Gastroesophageal sphincter (tissue), 4 donors: ENCODE results near the gene MEF2C. TPM values are rescaled to one million over a fixed set of nuclear protein-coding genes. Genes with fewer than 3 reads are reported as not detected.

Experiments
- ATAC-seq: fragments of 150-250 bp; one replicate; pipeline ENCODE4 v1.9.1; 2016; ENCODE audit warnings: mild to moderate bottlenecking, moderate library complexity
- H3K27ac ChIP-seq, 4 donors: fragments of 200-600 bp; sonication (generic) in 3 of 4; 1 replicate in 3 of 4; 2 replicates in 1 of 4; pipeline ENCODE4 v1.5.1; 2016 to 2019
- H3K27me3 ChIP-seq: fragments of 200-600 bp; sonication (generic); one replicate; pipeline ENCODE4 v1.5.1; 2019
- H3K36me3 ChIP-seq, 2 donors: fragments of 200-600 bp; sonication (generic); one replicate each; pipeline ENCODE4 v1.5.1; 2019; ENCODE audit warnings: control low read depth in 1 of 2
- H3K4me1 ChIP-seq, 3 donors: fragments of 200-600 bp; sonication (generic); 1 replicate in 2 of 3; 2 replicates in 1 of 3; pipeline ENCODE4 v1.5.1; 2016 to 2019; ENCODE audit warnings: control low read depth in 2 of 3
- H3K4me3 ChIP-seq, 2 donors: fragments of 200-600 bp; sonication (generic); one replicate each; pipeline ENCODE4 v1.5.1; 2019; ENCODE audit warnings: mild to moderate bottlenecking in 1 of 2, moderate library complexity in 1 of 2
- H3K9me3 ChIP-seq, 3 donors: fragments of 200-600 bp; sonication (generic); one replicate each; pipeline ENCODE4 v1.5.1; 2017 to 2019; ENCODE audit warnings: control low read depth in 2 of 3
- EP300 ChIP-seq: sonication (generic); formaldehyde crosslinking; IDR thresholded peaks from one replicate; pipeline ENCODE4 v1.6.1; 2017; ENCODE audit warnings: antibody characterized with exemption, mild to moderate bottlenecking
- POLR2A ChIP-seq, 2 donors: fragments of 450-650 bp; IDR thresholded peaks; one replicate each; pipeline ENCODE4 v1.6.1; 2017; ENCODE audit warnings: antibody characterized with exemption in 2 of 2, mild to moderate bottlenecking in 2 of 2, moderate library complexity in 1 of 2
- POLR2AphosphoS5 ChIP-seq: sonication (generic); formaldehyde crosslinking; IDR thresholded peaks from one replicate; pipeline ENCODE4 v1.6.1; 2017; ENCODE audit warnings: antibody characterized with exemption
- WGBS, 2 donors: methylation state at CpG; one replicate each; pipeline ENCODE4 v1.1.5; 2018; ENCODE audit warnings: low coverage in 1 of 2; 5-methylcytosine and 5-hydroxymethylcytosine counted together
- total RNA-seq, 4 donors: library from RNA; depleted of rRNA; stranded (reverse); fragments of >200 nt; gene quantifications; one replicate each; pipeline ENCODE4 v1.1.0, GENCODE V29; 2016
- TF ChIP-seq, protein P1 (sequence below), 4 experiments: fragments of 200-600 bp in 2 of 4; fragments of 450-650 bp in 2 of 4; sonication (generic) in 1 of 4; IDR thresholded peaks; one replicate each; pipeline ENCODE4 v1.5.1; 2017 to 2019; ENCODE audit warnings: antibody characterized with exemption in 4 of 4, mild to moderate bottlenecking in 2 of 4, moderate library complexity in 2 of 4

MEF2C gene
- total RNA-seq, 4 donors from 2014 or later: 23.1 to 66.9 (median 29.5) TPM

DNA sequence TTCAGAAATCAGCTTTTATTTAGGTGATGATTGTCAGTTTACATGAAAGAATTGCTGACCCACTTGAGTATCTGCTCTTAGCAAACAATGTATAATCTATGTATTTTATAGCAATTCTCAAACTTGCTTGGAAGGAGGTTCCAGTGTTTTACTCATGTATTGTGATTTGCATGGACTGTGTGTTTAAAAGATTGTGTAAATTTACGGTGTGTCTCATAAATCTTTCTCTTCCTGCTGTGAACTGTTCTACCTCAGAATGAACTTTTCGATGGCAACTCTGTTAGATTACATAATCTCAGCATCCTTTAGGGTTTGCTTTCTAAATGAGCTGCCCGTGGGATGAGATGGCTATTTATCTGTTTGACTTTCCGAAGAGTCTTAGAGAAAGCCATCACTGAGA lies 122.5 kb downstream of the MEF2C start:
- WGBS, 2 donors: 49 to 54% methylated on average over 4 of the region's 4 CpGs
- Histone ChIP-seq H3K27me3 (no peaks in the 10 kb centered on the region), H3K36me3 (peaks cover 0 to 24% of the 10 kb centered on the region in 2 donors), H3K4me3 (no peak overlapping the region), H3K9me3 (no peaks in the 10 kb centered on the region), H3K4me1 (no peaks in the 10 kb centered on the region), H3K27ac (no peak overlapping the region)
- ATAC-seq: no peak
- TF ChIP-seq EP300 (no peak), POLR2A (IDR thresholded peaks at IDR 0.05) (no peak), POLR2AphosphoS5 (no peak)
- TF ChIP-seq, protein P1, sequence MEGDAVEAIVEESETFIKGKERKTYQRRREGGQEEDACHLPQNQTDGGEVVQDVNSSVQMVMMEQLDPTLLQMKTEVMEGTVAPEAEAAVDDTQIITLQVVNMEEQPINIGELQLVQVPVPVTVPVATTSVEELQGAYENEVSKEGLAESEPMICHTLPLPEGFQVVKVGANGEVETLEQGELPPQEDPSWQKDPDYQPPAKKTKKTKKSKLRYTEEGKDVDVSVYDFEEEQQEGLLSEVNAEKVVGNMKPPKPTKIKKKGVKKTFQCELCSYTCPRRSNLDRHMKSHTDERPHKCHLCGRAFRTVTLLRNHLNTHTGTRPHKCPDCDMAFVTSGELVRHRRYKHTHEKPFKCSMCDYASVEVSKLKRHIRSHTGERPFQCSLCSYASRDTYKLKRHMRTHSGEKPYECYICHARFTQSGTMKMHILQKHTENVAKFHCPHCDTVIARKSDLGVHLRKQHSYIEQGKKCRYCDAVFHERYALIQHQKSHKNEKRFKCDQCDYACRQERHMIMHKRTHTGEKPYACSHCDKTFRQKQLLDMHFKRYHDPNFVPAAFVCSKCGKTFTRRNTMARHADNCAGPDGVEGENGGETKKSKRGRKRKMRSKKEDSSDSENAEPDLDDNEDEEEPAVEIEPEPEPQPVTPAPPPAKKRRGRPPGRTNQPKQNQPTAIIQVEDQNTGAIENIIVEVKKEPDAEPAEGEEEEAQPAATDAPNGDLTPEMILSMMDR (IDR thresholded peaks at IDR 0.05): no peak

DNA sequence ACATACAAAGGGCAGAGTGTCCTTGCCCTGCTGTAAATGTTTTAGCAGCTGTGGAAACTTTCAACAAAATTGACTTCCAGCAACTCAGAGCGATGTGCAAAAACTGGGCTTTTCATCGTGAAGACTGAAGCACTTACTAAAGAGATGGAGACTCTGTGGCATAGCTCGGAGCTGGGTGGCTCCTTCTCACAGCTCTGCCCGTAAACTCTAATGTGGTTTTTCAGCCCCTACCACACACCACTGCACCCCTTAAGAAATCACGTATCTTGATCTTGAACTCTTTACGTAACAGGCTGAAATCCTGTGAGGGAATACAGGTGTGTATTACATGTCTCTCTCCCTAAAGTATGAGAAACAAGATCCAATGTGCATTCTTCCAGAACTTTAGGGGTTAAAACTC lies 124.4 kb downstream of the MEF2C start:
- WGBS, 2 donors: 86 to 93% methylated on average over 6 of the region's 6 CpGs
- H3K9me3 ChIP-seq: no peaks in the 10 kb centered on the region
- ATAC-seq: no peak
- H3K27me3 ChIP-seq: no peaks in the 10 kb centered on the region
- H3K4me1 ChIP-seq: no peaks in the 10 kb centered on the region
- H3K36me3 ChIP-seq: peaks cover 0 to 24% of the 10 kb centered on the region in 2 donors
- no peak overlapping the region for H3K27ac ChIP-seq
- no peak overlapping the region for H3K4me3 ChIP-seq
- TF ChIP-seq, protein P1 (IDR thresholded peaks at IDR 0.05): no peak
- TF ChIP-seq EP300: no peak
- no peak for TF ChIP-seq POLR2AphosphoS5
- TF ChIP-seq POLR2A (IDR thresholded peaks at IDR 0.05): no peak

DNA sequence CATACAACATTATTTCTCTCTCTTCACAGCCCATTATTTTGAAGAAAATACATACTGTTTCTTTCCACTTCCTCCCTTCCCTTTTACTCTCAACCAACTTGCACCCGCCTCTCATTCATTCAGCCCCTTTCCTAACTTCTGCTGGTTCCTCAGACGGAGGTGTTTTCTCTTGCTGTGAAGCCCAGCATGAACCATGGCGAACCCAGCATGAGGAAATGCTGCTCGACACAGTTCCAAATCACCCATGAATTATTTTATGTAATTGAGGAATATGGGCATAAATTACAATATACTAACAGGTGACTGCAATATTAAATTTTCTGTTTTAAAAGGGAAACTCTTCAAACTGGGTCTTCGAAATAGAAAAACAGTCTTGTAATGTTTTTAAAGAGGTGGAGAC lies 124.8 kb downstream of the MEF2C start:
- no peaks in the 10 kb centered on the region for H3K4me1 ChIP-seq
- ATAC-seq: no peak
- WGBS, 2 donors: 86 to 100% methylated on average over 3 to 5 of the region's 5 CpGs
- H3K36me3 ChIP-seq: peaks cover 0 to 24% of the 10 kb centered on the region in 2 donors
- no peaks in the 10 kb centered on the region for H3K27me3 ChIP-seq
- H3K4me3 ChIP-seq: no peak overlapping the region
- no peaks in the 10 kb centered on the region for H3K9me3 ChIP-seq
- TF ChIP-seq POLR2A (IDR thresholded peaks at IDR 0.05) (no peak), POLR2AphosphoS5 (no peak), EP300 (no peak)
- TF ChIP-seq, protein P1 (IDR thresholded peaks at IDR 0.05): no peak
- H3K27ac ChIP-seq: no peak overlapping the region

DNA sequence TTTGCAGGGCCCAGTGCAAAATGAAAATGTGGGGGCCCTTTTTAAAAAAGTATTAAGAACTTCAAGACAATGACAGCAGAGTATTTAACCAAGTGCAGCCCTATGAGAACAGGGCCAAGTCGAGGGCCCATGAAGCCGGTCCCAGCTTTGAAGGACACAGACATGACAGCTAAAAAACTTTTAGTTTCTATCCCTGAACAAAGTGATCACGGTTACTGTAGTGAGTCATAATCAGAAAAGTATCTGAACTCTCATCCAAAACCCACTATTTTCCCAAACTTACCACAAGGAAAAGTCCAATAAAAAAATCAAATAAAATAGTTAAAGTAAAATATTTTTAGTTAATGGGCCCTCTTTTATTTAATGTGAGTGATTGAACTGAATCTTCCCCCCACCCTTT lies 126.0 kb downstream of the MEF2C start:
- WGBS, 2 donors: 83 to 86% methylated on average over 3 of the region's 3 CpGs
- no peak overlapping the region for H3K4me3 ChIP-seq
- H3K9me3 ChIP-seq: no peaks in the 10 kb centered on the region
- ATAC-seq: no peak
- TF ChIP-seq POLR2A (IDR thresholded peaks at IDR 0.05) (no peak), POLR2AphosphoS5 (no peak), EP300 (no peak)
- TF ChIP-seq, protein P1 (IDR thresholded peaks at IDR 0.05): no peak
- no peaks in the 10 kb centered on the region for H3K4me1 ChIP-seq
- no peaks in the 10 kb centered on the region for H3K27me3 ChIP-seq
- H3K27ac ChIP-seq: no peak overlapping the region
- H3K36me3 ChIP-seq: peaks cover 0 to 27% of the 10 kb centered on the region in 2 donors

DNA sequence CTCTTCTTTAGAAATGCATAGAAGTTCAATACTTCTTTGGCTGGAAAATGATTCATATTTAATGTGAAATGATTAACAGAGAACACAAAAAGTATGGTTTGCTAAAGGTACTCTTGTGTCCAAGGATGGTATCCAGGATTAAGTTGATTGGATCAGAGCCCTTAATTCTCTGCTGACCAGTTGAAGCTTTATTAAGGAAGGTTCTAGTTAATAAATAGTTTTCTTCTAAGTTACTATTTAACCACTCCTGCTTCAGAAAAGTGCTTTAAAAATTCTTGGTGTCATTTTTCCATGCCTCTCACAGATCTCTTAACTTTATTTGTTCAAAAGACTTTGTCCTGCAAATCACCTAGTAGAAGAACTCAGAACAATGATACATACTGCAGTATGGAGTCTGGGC lies 134.3 kb downstream of the MEF2C start:
- Histone ChIP-seq H3K9me3 (no peaks in the 10 kb centered on the region), H3K4me1 (no peaks in the 10 kb centered on the region), H3K4me3 (no peak overlapping the region), H3K27ac (no peak overlapping the region), H3K36me3 (peaks cover 0 to 66% of the 10 kb centered on the region in 2 donors), H3K27me3 (no peaks in the 10 kb centered on the region)
- TF ChIP-seq, protein P1 (IDR thresholded peaks at IDR 0.05): no peak
- TF ChIP-seq POLR2AphosphoS5 (no peak), EP300 (no peak)
- ATAC-seq: no peak
